HG03575 (cell line): ENCODE measurements around the gene ARL6IP4.

Source experiments
- ATAC-seq: cut with Tn5 transposase; IDR thresholded peaks from one replicate; pipeline ENCODE4 v1.9.1; 2021; ENCODE audit not compliant: unreplicated experiment, insufficient number of reproducible peaks, low FRiP score; ENCODE audit errors: extremely low read depth

The ARL6IP4 gene

DNA sequence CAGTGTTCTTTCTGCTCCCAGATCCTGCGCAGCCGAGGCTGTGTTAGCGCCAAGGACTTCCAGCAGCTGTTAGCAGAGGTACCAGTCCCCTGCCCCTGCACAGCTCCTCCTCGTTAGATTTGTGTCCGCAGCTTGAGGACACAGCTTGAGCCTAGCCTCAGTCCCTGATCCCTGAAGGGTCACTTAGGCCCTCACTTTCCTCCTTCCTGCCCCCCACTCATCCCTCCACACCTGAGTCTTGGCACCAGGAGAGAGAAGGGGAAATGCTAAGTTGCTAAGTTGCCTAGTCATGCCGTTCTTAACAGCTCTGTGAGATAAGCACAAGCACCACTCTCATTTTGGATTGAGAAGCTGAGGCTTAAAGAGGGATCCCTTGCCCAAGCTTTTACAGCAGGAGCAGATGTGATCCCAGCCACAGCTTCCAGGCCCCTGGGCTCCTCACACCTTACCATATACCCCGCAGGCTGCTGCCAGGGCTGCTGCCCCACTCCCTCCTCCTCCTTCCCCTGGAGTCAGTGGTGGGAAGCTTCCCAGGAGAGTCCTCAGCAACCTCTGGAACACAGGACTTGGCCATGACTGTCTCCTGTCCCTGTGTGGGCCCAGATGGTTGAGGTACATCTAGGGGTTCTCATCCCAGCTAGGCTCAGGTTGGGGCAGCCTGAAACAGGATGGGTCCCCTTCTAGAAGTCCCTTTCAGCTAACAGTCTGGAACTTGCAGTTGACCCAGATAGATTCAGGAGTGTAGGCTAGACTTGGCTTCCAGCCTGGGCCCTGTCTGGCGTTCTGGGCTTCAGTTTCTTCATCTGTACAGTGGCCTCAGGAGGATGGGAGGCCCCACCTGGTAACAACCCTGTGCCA lies 4.5 kb upstream of the ARL6IP4 start:
- no peak for ATAC-seq

DNA sequence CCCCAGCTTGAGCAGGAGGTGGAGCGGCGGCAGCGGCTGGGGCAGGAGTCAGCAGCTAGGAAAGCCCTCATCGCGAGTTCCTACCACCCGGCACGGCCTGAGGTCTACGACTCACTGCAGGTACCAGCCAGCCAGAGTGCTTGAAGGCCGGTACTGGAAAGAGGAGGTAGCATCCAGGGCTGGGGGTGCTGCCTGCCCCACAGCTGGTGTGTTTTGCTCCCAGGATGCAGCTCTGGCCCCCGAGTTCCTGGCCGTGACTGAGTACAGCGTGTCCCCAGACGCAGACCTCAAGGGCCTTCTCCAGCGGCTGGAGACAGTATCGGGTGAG lies 3.9 kb upstream of the ARL6IP4 start:
- no peak for ATAC-seq

DNA sequence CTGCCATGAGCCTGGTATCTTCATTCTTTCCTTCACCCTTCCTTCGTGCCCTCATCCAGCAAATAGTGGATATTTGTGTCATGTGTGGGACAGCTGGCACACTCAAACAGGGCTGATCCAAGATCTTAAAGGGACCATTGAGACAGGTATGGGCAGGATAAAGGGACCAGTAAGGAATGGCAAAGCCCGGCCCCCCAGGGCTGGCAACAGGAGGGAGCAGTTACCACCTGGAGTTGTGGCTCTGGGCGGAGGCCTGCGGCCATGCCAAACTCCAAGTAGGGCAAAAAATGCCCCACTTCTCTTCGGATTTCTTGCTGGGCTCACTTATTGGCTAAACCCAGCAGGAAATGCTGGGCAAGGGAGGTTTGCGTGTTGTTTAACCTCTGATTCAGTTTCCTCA lies 3.3 kb upstream of the ARL6IP4 start:
- ATAC-seq, result no peak

DNA sequence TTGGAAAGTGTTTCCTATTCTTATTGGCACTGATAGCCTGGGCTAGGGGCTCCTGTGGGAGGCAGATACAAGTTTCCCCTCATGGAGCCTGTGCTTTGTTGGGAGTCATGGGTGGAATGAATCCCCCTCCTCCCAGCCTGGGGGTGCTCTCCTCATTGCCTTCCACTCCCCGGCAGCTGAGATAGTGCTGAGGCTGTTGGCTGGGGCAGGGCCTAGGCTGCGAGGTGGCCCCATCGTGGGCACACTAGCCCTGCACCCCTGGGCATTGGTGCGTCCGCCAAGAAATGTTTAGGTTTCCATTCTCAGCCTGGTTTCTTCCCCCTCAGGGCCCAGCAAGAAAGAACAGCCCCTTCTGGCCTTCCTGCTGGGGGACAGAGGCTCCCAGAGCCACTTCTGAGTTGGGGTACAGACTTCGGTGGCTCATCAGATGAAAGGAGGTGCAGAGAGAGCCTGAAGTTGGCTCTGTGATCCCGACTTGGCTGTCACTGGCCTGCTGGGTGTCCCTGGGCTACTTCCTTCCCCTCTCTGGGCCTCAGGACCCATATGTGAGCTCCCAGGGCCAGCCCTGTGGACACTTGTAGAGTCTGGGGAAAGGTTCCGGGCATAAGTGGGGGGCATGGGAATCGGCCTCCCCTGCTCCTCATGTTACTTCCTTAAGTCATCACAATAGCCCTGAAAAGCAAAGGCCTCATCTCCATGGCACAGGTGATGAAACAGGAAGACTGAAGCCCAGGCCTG lies 2.7 kb upstream of the ARL6IP4 start:
- ATAC-seq, result no peak

DNA sequence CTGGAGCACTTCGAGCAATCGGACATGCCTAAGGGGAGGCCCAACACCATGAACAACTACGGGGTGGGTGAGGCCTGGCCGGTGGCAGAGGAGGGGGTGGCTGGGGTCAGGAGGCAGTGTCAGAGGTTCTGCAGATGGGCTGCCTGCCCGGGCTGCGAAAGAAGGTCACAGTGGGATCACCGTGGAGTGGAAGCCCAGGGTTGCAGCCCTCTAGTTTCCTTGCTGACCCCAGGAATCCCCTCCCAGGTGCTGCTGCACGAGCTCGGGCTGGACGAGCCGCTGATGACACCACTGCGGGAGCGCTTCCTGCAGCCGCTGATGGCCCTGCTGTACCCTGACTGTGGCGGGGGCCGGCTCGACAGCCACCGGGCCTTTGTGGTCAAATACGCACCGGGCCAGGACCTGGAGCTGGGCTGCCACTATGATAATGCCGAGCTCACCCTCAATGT lies 1.9 kb upstream of the ARL6IP4 start:
- ATAC-seq, result no peak

DNA sequence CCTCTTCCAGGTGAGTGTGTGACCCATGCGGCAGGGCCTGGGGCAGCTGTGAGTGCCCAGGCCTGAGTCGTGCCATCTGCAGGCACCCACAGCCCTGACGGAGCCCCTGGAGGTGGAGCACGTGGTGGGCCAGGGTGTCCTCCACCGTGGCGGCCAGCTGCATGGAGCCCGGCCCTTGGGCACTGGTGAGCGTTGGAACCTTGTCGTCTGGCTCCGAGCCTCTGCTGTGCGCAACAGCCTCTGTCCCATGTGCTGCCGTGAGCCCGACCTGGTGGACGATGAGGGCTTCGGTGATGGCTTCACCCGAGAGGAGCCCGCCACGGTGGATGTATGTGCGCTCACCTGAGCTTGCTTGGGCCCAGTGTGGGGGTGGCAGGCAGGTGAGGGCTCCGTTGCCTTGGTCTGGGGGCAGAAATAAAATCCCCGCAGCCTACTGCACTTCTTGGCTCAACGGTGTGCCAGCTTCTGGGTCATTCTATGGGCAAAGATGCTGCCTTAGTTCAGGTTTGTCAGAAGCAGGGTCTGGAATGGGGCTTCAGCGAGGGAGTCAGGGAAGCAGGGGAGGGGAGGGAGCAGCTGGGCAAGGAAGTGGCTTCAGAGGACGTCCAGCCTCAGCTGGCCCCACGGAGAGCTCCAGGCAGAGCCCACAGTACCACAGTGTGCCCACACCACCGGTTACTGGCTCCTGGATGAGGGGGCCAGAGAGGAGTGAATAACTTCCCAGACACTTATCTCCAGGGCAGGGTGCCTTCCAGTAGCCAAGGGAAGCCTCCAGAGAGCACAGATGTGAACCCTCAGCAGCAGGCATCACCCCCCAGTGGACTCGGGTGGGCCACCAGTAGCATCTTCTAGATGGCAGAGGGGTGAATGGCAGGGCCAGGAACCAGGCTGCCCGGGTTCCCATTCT lies 1.2 kb upstream of the ARL6IP4 start:
- ATAC-seq, result no peak

DNA sequence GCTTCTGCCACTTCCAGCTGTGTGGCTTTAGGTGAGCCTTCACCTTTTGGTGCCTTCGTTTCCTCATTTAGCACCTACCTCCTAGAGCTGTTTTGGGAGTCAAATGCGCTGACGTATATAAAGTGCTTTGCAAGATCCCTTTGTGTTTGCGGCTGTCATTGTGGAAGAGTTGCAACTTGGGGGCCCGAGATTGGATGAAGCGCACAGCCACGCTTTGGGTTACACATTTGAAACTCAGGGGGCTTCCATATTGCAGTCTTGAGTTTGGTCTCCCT lies 636 bp upstream of the ARL6IP4 start:
- no peak for ATAC-seq

DNA sequence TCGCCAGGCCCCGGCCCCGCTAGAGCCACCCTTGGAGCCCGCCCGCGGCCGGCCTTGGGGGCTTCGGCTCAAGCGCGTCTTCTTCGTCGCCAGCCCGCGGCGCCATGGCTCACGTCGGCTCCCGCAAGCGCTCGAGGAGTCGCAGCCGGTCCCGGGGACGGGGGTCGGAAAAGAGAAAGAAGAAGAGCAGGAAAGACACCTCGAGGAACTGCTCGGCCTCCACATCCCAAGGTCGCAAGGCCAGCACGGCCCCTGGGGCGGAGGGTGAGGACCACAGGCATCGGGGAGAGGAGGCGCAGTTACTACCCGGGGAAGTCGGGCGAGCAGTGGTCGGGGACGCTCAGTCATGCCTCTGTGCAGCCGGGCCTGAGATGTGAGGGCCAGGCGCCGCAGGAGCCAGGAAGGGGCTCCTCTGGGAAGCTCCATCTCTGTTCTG lies 573 bp downstream of the ARL6IP4 start:
- no peak for ATAC-seq

DNA sequence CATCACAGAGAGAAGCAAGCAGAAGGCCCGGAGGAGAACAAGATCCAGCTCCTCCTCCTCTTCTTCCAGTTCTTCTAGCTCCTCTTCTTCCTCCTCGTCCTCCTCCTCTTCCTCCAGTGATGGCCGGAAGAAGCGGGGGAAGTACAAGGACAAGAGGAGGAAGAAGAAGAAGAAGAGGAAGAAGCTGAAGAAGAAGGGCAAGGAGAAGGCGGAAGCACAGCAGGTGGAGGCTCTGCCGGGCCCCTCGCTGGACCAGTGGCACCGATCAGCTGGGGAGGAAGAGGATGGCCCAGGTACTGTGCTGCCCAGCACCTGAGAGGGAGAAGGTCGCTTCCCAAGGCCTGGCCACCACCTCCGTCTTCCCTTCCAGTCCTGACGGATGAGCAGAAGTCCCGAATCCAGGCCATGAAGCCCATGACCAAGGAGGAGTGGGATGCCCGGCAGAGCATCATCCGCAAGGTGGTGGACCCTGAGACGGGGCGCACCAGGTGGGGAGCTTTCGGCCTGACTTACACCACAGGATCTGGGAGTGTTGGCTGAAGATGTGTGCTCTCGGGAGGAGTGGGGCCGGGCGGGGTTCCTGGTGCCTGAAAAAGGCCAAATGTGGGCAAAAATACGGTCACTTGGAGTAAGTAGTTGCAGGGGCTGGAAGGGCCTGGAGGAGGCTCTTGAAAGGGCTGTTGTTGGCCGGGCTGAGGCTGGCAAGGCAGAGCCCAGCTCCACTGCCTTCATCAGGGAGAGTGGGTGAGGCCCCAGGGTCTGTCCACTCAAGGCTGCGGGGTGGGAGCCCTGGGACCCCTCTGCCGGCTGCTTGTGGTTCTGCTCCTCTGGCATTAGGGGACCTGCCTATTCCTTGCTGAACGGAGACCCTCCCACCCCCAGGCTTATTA lies 1.4 kb downstream of the ARL6IP4 start:
- no peak for ATAC-seq

DNA sequence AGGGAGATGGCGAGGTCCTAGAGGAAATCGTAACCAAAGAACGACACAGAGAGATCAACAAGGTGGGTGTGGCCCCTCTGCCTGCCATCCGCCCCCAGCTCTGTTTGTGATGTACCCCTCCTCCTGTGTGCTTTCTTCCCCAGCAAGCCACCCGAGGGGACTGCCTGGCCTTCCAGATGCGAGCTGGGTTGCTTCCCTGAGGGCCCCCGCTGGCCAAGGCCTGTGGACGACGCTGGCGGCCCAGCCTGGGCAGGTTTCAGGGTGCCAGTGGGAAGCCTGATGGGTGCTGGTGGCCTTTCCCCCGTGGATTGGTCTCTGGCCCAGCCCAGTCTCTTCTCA lies 2.0 kb downstream of the ARL6IP4 start:
- ATAC-seq, result no peak

DNA sequence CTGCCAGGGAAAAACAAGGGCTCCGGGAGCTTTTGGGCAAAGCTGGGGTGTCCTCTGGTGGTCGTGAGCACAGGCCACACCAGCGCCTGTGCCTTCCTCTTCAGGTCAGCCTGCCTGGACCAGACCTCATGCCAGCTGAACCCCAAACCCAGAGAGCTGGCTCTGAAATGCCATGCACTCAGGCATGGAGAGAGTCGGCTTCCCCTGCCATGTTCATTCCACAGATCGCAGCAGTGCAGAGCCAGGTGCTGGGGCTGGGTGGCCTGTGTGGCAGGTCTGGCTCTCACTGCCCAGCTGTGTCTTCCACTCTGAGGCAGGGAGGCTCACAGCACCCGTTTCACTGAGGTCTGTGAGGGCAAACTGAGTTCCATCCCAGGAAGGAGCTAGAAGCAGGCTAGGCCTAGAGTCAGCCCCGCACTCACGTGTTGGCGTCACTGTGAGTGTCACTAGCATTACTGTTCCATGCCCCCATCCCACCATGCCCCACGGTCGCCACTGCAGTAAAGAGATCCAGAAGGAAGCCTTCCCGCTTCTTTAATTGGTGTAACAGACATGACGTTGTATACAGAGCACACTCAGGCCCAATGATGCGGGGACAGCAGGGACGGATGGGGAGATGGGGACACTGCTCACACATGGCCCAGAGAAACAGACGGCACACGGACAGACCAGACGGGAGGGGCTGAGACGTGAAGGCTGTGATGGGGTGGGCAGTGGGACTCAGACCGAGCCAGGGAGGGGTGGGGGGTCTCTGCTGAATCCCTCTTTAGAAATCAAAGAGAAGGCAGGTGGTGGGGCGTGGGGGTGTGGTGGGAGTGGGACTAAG lies 2.7 kb downstream of the ARL6IP4 start:
- ATAC-seq, result no peak

DNA sequence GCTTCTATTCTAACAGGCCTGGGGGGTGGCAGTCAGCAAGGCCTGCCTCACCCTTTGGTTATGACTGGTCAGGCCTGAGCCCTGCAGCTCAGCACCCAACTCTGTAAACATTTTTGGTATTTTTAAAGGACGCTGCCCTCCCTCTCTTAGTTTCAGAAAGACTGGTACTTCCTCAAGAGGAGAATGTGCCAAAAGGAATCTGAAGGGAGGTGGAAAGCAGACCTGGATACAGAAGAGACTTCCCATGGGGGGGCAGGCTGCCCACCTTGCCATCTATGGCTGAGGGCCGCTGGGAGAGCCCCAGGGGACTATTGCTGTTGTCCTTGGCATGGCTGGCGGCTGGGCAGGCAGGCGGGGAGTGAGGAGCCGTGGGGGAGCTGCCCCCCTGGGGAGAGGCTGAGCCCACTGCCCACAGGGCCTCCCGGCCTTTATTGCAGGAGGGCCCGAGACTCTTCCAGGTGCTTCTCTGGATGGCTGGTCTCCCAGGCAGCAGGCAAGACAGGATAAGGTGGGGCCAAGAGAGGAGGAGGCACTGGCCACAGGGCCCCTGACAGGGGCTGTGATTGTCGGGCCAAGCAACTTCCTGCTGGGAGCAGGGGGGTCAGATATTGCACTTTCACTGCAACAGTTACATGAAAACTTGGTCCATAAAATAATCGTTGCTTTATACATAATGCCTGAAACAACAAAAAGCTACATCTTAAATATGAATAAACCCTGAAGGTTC lies 3.5 kb downstream of the ARL6IP4 start:
- no peak for ATAC-seq

DNA sequence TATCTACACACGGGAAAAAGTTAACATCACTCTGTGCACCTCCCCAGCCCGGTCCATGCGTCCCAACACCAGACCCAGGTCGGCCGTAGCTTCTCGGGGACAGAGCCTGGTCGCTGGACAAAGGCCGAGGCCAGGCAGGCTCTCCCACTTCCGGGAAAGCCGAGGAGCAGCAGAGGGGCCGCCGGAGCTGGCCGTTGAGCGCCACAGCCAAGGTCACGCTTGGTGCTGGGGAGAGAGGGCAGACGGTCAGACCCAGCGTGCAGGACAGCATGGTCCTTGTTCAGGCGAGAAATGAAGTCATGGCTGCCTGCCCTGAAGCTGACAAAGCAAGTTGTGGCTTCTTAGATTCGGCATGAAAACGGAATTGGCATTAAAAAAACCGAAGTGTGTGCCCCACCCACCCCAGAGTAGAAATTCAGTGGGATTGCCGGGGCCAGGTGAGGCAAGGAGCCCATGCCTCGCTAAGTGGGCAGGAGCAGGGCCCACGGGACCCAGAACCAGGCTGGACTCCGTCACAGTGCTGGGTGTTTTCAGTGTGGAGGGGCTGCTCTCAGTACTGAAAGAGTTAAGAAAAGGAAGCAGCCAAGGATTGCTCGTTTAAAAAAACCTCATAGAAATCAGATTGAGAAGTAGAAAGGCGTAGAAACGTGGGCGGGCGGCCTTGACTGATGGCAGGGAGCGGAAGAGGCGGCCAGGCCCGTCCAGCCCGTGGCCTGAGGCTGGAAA lies 4.3 kb downstream of the ARL6IP4 start:
- no peak for ATAC-seq

DNA sequence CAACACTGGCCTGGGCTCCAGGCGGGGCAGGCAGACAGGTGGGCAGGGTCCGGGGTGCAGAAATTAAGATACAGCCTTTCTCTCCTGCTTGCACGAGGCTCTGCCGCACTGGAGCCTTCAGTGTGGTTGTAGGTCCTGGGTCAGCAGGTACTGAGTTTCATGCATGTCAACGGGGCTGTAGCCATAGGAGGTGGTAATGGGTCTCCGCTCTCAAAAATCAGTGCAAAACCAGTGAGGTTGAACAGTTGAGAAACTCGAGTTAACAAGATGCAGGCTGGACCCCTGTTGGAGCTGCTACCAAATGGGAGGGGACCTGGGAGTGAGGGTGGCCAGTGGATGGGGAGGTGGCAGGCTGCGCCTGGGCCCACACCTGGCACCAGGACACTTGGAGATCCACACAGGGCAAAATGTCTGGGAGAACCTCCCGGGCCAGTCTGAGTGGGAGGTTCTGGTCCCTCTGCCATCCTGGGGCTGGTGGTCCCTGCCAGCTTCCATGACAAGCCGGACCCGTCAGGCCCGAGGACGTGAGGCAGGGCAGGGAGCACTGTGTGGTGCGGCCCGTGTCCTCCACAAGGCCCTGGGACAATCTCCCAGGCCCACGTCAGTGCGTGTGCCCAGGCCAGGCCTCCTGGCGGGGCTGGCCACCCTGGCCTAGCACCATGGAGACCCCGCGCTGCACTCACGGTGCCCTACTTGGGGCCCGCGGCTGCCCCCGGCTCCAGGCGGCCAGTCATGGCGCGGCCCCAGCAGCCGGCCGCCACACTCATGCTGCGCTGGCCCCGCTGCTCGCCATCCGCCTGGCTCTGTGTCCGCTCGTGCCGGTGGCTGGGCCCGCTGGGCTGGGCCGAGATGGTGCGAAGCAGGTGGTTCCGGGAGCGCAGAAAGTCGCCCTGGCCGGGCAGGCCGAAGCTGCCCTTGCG lies 5.1 kb downstream of the ARL6IP4 start:
- no peak for ATAC-seq

DNA sequence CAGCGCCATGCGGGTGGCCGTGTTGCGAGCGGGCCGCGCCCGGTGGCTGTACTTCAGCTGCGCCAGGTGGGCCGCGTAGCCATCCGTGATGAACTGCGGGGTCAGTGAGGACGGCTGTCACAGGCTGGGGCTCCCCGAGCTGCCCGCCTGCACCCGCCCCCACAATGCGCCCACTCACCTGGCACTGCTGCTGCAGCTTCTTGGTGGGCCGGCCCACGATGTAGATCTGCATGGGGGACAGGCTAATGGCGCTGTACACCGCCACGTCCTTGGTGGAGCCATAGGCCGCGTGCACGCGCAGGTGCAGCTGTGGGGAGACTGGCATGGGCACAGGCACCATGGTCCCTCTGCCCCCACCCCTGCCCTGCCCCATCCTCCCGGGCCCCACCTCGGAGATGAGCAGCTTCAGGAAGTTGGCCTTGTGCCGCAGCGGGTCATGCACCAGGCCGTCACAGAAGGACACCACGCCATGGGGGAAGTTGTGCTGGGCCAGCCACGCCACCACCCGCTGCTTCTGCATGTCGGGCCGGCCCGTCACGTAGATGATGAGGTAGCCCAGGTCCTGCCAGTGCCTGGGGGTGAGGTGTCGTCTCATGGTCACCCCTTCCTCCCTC lies 5.9 kb downstream of the ARL6IP4 start:
- ATAC-seq, result no peak
